Astrocyte (in vitro differentiated cells and primary cell): ENCODE data around the gene TMEM271. TPM values are rescaled to one million over a fixed set of nuclear protein-coding genes. Genes with fewer than 3 reads are reported as not detected.

Experiments
- DNase-seq: peaks from one replicate; pipeline ENCODE4 v3.0.0-alpha.2; 2010; ENCODE audit warnings: low read depth
- FAIRE-seq: peaks from 2 replicates; lab custom pipeline; 2011; peaks lifted over from hg19 to GRCh38; lab: Jason Lieb, UNC
- H2AFZ ChIP-seq: 2 replicates; pipeline ENCODE4 v1.6.0; 2012; ENCODE audit warnings: low read depth, low read length, inconsistent platforms
- H3K27ac ChIP-seq: 2 replicates; pipeline ENCODE4 v1.5.1; 2011; ENCODE audit warnings: low read depth, low read length, inconsistent platforms
- H3K27me3 ChIP-seq: 2 replicates; pipeline ENCODE4 v1.6.0; 2011; ENCODE audit warnings: low read length, inconsistent platforms; ENCODE audit not compliant: insufficient read depth
- H3K36me3 ChIP-seq: 2 replicates; pipeline ENCODE4 v1.5.1; 2011; ENCODE audit warnings: low read length, inconsistent platforms; ENCODE audit not compliant: insufficient read depth
- H3K4me1 ChIP-seq: 2 replicates; pipeline ENCODE4 v1.5.1; 2011; ENCODE audit warnings: low read length, inconsistent platforms; ENCODE audit not compliant: insufficient read depth
- H3K4me2 ChIP-seq: 2 replicates; pipeline ENCODE4 v1.6.0; 2012; ENCODE audit warnings: low read length, inconsistent platforms
- H3K4me3 ChIP-seq: 2 replicates; pipeline ENCODE4 v1.5.1; 2011; ENCODE audit warnings: low read depth, mild to moderate bottlenecking, low read length, inconsistent platforms; ENCODE audit not compliant: insufficient read depth
- H3K79me2 ChIP-seq: 2 replicates; pipeline ENCODE4 v1.6.0; 2012; ENCODE audit warnings: mild to moderate bottlenecking, low read length, inconsistent platforms; ENCODE audit not compliant: insufficient read depth
- H3K9ac ChIP-seq: 2 replicates; pipeline ENCODE4 v1.6.0; 2012; ENCODE audit warnings: mild to moderate bottlenecking, low read length, inconsistent platforms
- H3K9me3 ChIP-seq: 2 replicates; pipeline ENCODE4 v1.5.1; 2012; ENCODE audit warnings: low read depth, mild to moderate bottlenecking, low read length, inconsistent platforms; ENCODE audit not compliant: insufficient read depth
- H4K20me1 ChIP-seq: 2 replicates; pipeline ENCODE4 v1.6.0; 2012; ENCODE audit warnings: low read length, inconsistent platforms; ENCODE audit not compliant: insufficient read depth
- H3K27ac Mint-ChIP-seq: one replicate; pipeline ENCODE4 v1.8.0; 2021; ENCODE audit warnings: mild to moderate bottlenecking, mixed read lengths; ENCODE audit not compliant: unreplicated experiment
- H3K27me3 Mint-ChIP-seq: one replicate; pipeline ENCODE4 v1.8.0; 2021; ENCODE audit warnings: low read depth, mixed read lengths; ENCODE audit not compliant: unreplicated experiment
- H3K36me3 Mint-ChIP-seq: one replicate; pipeline ENCODE4 v1.8.0; 2021; ENCODE audit warnings: low read depth, mixed read lengths; ENCODE audit not compliant: unreplicated experiment
- H3K4me1 Mint-ChIP-seq: one replicate; pipeline ENCODE4 v1.8.0; 2021; ENCODE audit warnings: low read depth, mixed read lengths; ENCODE audit not compliant: unreplicated experiment
- H3K4me3 Mint-ChIP-seq: one replicate; pipeline ENCODE4 v1.8.0; 2021; ENCODE audit warnings: mild to moderate bottlenecking, moderate library complexity, mixed read lengths; ENCODE audit not compliant: unreplicated experiment
- H3K9me3 Mint-ChIP-seq: one replicate; pipeline ENCODE4 v1.8.0; 2021; ENCODE audit warnings: mild to moderate bottlenecking, mixed read lengths; ENCODE audit not compliant: unreplicated experiment
- CTCF ChIP-seq: IDR thresholded peaks from 2 replicates; pipeline ENCODE4 v1.5.1; 2011; ENCODE audit warnings: low read depth, mild to moderate bottlenecking, inconsistent platforms, low read length, moderate library complexity; ENCODE audit not compliant: insufficient read depth
- EZH2 ChIP-seq: IDR thresholded peaks from 2 replicates; pipeline ENCODE4 v1.6.1; 2012; ENCODE audit warnings: mild to moderate bottlenecking, low read length, inconsistent platforms; ENCODE audit not compliant: insufficient read depth
- total RNA-seq: library from RNA; stranded (reverse); gene quantifications from 2 replicates; pipeline ENCODE4 v1.2.1, GENCODE V29; 2021

The TMEM271 gene
- total RNA-seq, 1 donor from 2014 or later: 4.4 TPM

- Histone ChIP-seq H3K79me2 (peaks cover 9% of the 10 kb centered on the region), H3K27me3 (no peaks in the 10 kb centered on the region), H3K4me2 (no peak overlapping the region), H3K4me3 (no peak overlapping the region), H4K20me1 (peaks cover 7% of the 10 kb centered on the region), H3K4me1 (no peaks in the 10 kb centered on the region), H2AFZ (no peak overlapping the region), H3K9me3 (no peaks in the 10 kb centered on the region), H3K36me3 (peaks cover 2% of the 10 kb centered on the region), H3K9ac (no peak overlapping the region), H3K27ac (no peak overlapping the region)
- FAIRE-seq (no peak), DNase-seq (no peak)
- Mint-ChIP-seq H3K4me1 (no peaks in the 10 kb centered on the region), H3K27me3 (no peaks in the 10 kb centered on the region), H3K36me3 (peaks cover 35% of the 10 kb centered on the region), H3K4me3 (no peak overlapping the region), H3K27ac (no peak overlapping the region), H3K9me3 (no peaks in the 10 kb centered on the region)
- no peak for TF ChIP-seq EZH2
- no peak for TF ChIP-seq CTCF
Observed at GRCh38 chr4:530017-530781, 45.9 kb downstream of the TMEM271 start.

- no peaks in the 10 kb centered on the region for H3K9me3 ChIP-seq
- H3K4me3 Mint-ChIP-seq: no peak overlapping the region
- peaks cover 34% of the 10 kb centered on the region for H3K36me3 Mint-ChIP-seq
- peaks cover 2% of the 10 kb centered on the region for H3K36me3 ChIP-seq
- no peak overlapping the region for H3K9ac ChIP-seq
- TF ChIP-seq EZH2 (no peak), CTCF (no peak)
- H3K9me3 Mint-ChIP-seq: no peaks in the 10 kb centered on the region
- no peak overlapping the region for H2AFZ ChIP-seq
- H3K4me2 ChIP-seq: no peak overlapping the region
- H3K79me2 ChIP-seq: peaks cover 9% of the 10 kb centered on the region
- no peak overlapping the region for H3K27ac Mint-ChIP-seq
- no peak overlapping the region for H3K4me3 ChIP-seq
- peaks cover 7% of the 10 kb centered on the region for H4K20me1 ChIP-seq
- H3K4me1 ChIP-seq: no peaks in the 10 kb centered on the region
- no peaks in the 10 kb centered on the region for H3K27me3 ChIP-seq
- H3K4me1 Mint-ChIP-seq: no peaks in the 10 kb centered on the region
- no peaks in the 10 kb centered on the region for H3K27me3 Mint-ChIP-seq
- FAIRE-seq (no peak), DNase-seq (no peak)
- no peak overlapping the region for H3K27ac ChIP-seq
Observed at GRCh38 chr4:529563-529962, 46.5 kb downstream of the TMEM271 start.

GRCh38 chr4:528835-529234, 47.3 kb downstream of the TMEM271 start:
- no peak overlapping the region for H3K27ac ChIP-seq
- no peak for FAIRE-seq
- H3K36me3 ChIP-seq: peaks cover 2% of the 10 kb centered on the region
- Mint-ChIP-seq H3K36me3 (peaks cover 38% of the 10 kb centered on the region), H3K4me1 (no peaks in the 10 kb centered on the region), H3K27ac (no peak overlapping the region), H3K4me3 (no peak overlapping the region), H3K9me3 (no peaks in the 10 kb centered on the region), H3K27me3 (no peaks in the 10 kb centered on the region)
- H2AFZ ChIP-seq: no peak overlapping the region
- H3K79me2 ChIP-seq: peaks cover 9% of the 10 kb centered on the region
- H3K9me3 ChIP-seq: no peaks in the 10 kb centered on the region
- peaks cover 7% of the 10 kb centered on the region for H4K20me1 ChIP-seq
- H3K4me1 ChIP-seq: no peaks in the 10 kb centered on the region
- H3K4me3 ChIP-seq: no peak overlapping the region
- TF ChIP-seq EZH2 (no peak), CTCF (no peak)
- H3K9ac ChIP-seq: no peak overlapping the region
- no peak for DNase-seq
- H3K27me3 ChIP-seq: no peaks in the 10 kb centered on the region
- no peak overlapping the region for H3K4me2 ChIP-seq
